HL-60/S4 treated with phorbol 12-myristate 13-acetate at 8.2 ng/mL for 4 days and 3 days (cell line): ENCODE data around the gene MIGA2.
"Not testable (repeated sequence)": the region's sequence is repeated elsewhere in the genome, so short reads cannot be mapped to it uniquely, and the experiment has no call there.

Experiments used
- in situ Hi-C: fragments of 300-500 bp; cut with MboI; formaldehyde crosslinking; loops from 2 replicates; pipeline ENCODE4 v1.15.0; 2022; ENCODE audit warnings: low sequenced_read_pairs

The MIGA2 gene

GRCh38 chr9:129035838-129036237, 588 bp upstream of the MIGA2 start:
- in situ Hi-C loops, result not testable (repeated sequence)

GRCh38 chr9:129036923-129037766, 719 bp downstream of the MIGA2 start:
- in situ Hi-C loops, result no loop called here

- in situ Hi-C loops, result no loop called here
These were observed 1.3 kb downstream of the MIGA2 start for GRCh38 chr9:129037767-129038098.

GRCh38 chr9:129038109-129038852, 1.9 kb downstream of the MIGA2 start:
- in situ Hi-C loops, result no loop called here

GRCh38 chr9:129040113-129040643, 3.8 kb downstream of the MIGA2 start:
- in situ Hi-C loops, result no loop called here

- in situ Hi-C loops, result no loop called here
These were observed 5.6 kb downstream of the MIGA2 start for GRCh38 chr9:129042016-129042415.

- in situ Hi-C loops, result no loop called here
These were observed 16.2 kb downstream of the MIGA2 start for GRCh38 chr9:129052592-129052991.

GRCh38 chr9:129053020-129053419, 16.6 kb downstream of the MIGA2 start:
- in situ Hi-C loops, result no loop called here

- in situ Hi-C loops, result no loop called here
These were observed 17.9 kb downstream of the MIGA2 start for GRCh38 chr9:129054163-129054851.

GRCh38 chr9:129058965-129059795, 22.8 kb downstream of the MIGA2 start:
- in situ Hi-C loops, result no loop called here

GRCh38 chr9:129059796-129060785, 23.7 kb downstream of the MIGA2 start:
- in situ Hi-C loops, result no loop called here

- in situ Hi-C loops, result no loop called here
These were observed 24.6 kb downstream of the MIGA2 start for GRCh38 chr9:129060991-129061390.

- in situ Hi-C loops, result no loop called here
These were observed 26.6 kb downstream of the MIGA2 start for GRCh38 chr9:129063061-129063460.

GRCh38 chr9:129064499-129064908, 28.1 kb downstream of the MIGA2 start:
- in situ Hi-C loops, result no loop called here

- in situ Hi-C loops, result no loop called here
These were observed 31.7 kb downstream of the MIGA2 start for GRCh38 chr9:129068110-129068509.

- in situ Hi-C loops, result no loop called here
These were observed 32.8 kb downstream of the MIGA2 start for GRCh38 chr9:129068990-129069861.

GRCh38 chr9:129069862-129070641, 33.6 kb downstream of the MIGA2 start:
- in situ Hi-C loops, result no loop called here
